H1 (cell line): ENCODE results near the gene C12orf76. TPM values are rescaled to one million over a fixed set of nuclear protein-coding genes. Genes with fewer than 3 reads are reported as not detected.

Source experiments
- polyA plus RNA-seq, 7 experiments: library from polyadenylated mRNA; depleted of rRNA in 3 of 7; stranded (reverse) in 5 of 7; unstranded in 2 of 7; fragments of >200 nt in 5 of 7; fragments of 200-250 nt in 2 of 7; gene quantifications; 1 replicate in 5 of 7; 2 replicates in 1 of 7; 4 replicates in 1 of 7; pipeline versions ENCODE4 v1.2.1 to v1.2.3, GENCODE V29; 2011 to 2013; ENCODE audit warnings: missing spikeins in 2 of 7, mixed read lengths in 2 of 7
- total RNA-seq: library from RNA; stranded (reverse); fragmentation: NEBNext Ultra II Directional; extraction: Animal tissue kit (Norgen Biotek cat#: 25700); gene quantifications from 2 replicates; pipeline ENCODE4 v1.2.1, GENCODE V29; 2021
- TF ChIP-seq, protein P1 (sequence below): fragments of 300-600 bp; sonication (generic); IDR thresholded peaks from 2 replicates; pipeline ENCODE4 v1.7.1; 2012; ENCODE audit warnings: low read length, moderate library complexity, mild to moderate bottlenecking, inconsistent platforms; ENCODE audit not compliant: insufficient replicate concordance

Gene C12orf76
- total and polyA plus RNA-seq, 2 of the 8 experiments (the other 6 are each of a cell fraction or from before 2014, with no cell fraction given), result 14.4 to 18.6 TPM

DNA sequence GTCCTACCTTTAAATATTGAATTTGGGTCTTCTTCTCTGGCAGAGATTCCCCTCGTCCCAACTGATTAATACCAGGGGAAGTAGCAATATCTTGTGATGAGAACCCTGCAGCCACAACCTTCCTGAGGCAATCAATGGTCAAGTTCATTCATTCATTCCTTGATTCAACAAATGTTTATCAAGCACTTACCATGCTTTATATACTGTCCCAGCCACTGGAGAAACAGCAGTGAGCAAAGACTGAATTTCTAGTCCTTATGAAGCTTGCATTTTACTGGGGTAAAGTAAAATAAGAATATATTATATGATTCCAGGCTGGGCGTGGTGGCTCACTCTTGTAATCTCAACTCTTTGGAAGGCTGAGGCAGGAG is 51.9 kb downstream of the C12orf76 start (continued):
- TF ChIP-seq, protein P1, sequence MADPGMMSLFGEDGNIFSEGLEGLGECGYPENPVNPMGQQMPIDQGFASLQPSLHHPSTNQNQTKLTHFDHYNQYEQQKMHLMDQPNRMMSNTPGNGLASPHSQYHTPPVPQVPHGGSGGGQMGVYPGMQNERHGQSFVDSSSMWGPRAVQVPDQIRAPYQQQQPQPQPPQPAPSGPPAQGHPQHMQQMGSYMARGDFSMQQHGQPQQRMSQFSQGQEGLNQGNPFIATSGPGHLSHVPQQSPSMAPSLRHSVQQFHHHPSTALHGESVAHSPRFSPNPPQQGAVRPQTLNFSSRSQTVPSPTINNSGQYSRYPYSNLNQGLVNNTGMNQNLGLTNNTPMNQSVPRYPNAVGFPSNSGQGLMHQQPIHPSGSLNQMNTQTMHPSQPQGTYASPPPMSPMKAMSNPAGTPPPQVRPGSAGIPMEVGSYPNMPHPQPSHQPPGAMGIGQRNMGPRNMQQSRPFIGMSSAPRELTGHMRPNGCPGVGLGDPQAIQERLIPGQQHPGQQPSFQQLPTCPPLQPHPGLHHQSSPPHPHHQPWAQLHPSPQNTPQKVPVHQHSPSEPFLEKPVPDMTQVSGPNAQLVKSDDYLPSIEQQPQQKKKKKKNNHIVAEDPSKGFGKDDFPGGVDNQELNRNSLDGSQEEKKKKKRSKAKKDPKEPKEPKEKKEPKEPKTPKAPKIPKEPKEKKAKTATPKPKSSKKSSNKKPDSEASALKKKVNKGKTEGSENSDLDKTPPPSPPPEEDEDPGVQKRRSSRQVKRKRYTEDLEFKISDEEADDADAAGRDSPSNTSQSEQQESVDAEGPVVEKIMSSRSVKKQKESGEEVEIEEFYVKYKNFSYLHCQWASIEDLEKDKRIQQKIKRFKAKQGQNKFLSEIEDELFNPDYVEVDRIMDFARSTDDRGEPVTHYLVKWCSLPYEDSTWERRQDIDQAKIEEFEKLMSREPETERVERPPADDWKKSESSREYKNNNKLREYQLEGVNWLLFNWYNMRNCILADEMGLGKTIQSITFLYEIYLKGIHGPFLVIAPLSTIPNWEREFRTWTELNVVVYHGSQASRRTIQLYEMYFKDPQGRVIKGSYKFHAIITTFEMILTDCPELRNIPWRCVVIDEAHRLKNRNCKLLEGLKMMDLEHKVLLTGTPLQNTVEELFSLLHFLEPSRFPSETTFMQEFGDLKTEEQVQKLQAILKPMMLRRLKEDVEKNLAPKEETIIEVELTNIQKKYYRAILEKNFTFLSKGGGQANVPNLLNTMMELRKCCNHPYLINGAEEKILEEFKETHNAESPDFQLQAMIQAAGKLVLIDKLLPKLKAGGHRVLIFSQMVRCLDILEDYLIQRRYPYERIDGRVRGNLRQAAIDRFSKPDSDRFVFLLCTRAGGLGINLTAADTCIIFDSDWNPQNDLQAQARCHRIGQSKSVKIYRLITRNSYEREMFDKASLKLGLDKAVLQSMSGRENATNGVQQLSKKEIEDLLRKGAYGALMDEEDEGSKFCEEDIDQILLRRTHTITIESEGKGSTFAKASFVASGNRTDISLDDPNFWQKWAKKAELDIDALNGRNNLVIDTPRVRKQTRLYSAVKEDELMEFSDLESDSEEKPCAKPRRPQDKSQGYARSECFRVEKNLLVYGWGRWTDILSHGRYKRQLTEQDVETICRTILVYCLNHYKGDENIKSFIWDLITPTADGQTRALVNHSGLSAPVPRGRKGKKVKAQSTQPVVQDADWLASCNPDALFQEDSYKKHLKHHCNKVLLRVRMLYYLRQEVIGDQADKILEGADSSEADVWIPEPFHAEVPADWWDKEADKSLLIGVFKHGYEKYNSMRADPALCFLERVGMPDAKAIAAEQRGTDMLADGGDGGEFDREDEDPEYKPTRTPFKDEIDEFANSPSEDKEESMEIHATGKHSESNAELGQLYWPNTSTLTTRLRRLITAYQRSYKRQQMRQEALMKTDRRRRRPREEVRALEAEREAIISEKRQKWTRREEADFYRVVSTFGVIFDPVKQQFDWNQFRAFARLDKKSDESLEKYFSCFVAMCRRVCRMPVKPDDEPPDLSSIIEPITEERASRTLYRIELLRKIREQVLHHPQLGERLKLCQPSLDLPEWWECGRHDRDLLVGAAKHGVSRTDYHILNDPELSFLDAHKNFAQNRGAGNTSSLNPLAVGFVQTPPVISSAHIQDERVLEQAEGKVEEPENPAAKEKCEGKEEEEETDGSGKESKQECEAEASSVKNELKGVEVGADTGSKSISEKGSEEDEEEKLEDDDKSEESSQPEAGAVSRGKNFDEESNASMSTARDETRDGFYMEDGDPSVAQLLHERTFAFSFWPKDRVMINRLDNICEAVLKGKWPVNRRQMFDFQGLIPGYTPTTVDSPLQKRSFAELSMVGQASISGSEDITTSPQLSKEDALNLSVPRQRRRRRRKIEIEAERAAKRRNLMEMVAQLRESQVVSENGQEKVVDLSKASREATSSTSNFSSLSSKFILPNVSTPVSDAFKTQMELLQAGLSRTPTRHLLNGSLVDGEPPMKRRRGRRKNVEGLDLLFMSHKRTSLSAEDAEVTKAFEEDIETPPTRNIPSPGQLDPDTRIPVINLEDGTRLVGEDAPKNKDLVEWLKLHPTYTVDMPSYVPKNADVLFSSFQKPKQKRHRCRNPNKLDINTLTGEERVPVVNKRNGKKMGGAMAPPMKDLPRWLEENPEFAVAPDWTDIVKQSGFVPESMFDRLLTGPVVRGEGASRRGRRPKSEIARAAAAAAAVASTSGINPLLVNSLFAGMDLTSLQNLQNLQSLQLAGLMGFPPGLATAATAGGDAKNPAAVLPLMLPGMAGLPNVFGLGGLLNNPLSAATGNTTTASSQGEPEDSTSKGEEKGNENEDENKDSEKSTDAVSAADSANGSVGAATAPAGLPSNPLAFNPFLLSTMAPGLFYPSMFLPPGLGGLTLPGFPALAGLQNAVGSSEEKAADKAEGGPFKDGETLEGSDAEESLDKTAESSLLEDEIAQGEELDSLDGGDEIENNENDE, result no peak
